Activated gamma-delta T cell treated with anti-CD3 and anti-CD28 coated beads, Interleukin-2, amount 50 U/mL, for 16 hours (primary cell): Measurements from ENCODE around the gene ROR2.
"Not testable (repeated sequence)": the region's sequence is repeated elsewhere in the genome, so short reads cannot be mapped to it uniquely, and the experiment has no call there.

Experiments used
- DNase-seq: peaks from one replicate; pipeline ENCODE4 v3.0.0-alpha.2; 2020; ENCODE audit warnings: low read depth

ROR2 gene

GRCh38 chr9:91564081-91564670 is 385.9 kb downstream of the ROR2 start:
- DNase-seq = no peak

DNA sequence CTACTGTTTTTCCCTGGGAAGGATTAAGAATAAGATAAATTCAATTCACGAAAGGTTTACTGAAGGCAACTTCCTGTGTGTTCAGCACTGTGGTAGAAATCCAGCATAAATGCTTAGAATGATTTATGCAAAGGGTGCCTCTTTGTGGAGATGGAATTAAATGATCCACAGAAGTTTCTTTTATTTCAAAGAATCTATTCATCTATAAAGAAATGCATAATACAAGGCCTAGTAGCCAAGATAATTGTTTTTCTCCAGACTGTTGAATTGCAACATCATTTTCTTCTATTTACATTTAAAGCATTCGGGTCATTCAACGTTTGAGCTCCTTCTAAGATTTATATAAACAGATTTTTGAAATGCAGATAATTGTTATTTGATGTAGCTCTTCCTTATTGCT is 387.6 kb downstream of the ROR2 start:
- DNase-seq = no peak

DNA sequence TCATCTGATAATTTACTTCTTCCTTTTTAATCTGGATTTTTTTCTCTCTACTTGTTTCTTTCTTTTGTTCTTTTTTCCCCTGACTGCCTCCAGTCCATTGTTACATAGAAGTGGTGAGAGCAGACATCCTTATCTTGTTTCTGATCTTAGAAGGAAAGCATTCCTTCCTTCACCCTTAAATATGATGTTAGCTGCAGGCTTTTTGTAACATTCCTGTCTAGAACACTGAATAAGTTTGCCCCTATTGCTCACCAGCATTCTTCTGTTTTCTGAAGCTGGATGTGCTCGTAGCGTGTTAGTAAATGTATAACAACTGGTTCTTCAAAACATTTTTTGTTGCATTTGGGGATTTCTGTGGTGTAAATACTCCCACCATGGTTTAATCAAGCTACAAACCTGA is 389.7 kb downstream of the ROR2 start:
- DNase-seq = no peak

GRCh38 chr9:91558879-91559278 is 391.1 kb downstream of the ROR2 start:
- DNase-seq = no peak

DNA sequence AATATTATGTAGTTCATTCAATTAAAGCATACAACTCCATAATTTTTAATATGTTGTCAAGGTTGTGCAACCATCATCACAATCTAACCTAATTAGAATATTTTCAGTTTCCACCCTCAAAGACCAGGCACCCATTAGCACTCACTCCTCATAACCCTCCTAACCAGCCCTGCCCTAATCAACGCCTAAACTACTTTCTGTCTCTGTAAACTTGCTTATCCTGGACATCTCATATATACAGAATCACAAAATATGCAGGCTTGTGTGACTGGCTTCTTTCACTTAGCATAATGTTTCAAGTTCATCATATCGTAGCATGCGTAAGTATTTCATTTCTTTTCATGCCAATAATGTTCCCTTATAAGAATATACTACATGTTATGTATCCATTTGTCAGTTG is 391.6 kb downstream of the ROR2 start:
- no peak for DNase-seq

DNA sequence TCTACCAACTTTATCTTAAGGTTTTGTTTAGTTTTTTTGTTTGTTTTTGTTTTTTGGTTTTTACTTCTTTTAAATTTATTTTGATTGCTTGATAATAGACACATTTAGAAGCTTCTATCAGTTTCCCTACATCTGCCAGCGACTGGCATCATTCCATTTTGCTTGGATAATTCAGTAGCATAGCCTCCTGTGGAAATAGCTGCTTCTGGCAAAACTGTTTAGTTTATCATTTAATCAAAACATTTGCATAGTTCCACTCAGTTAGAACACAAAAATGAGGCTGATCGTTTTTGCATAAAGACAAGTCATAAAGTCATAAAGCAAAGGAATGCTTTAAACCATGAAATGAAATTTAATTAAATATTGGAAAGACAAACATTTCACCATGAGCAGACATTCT is 392.7 kb downstream of the ROR2 start:
- no peak for DNase-seq

DNA sequence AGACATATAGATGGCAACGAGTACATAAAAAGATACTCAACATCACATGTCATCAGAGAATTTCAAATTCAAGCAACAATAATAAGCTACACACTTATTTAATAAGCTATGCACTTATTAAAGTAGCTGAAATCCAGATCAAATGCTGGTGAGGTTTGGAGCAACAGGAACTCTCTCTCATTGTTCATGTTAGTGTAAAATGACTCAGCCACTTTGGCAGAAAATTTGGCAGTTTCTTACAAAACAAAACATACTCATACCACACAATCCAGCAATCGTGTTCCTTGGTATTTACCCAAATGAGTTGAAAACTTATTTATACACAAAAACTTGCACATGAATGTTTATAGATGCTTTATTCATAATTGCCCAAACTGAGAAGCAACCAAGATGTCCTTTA is 394.9 kb downstream of the ROR2 start:
- no peak for DNase-seq

GRCh38 chr9:91549177-91549576 is 400.9 kb downstream of the ROR2 start:
- no peak for DNase-seq

DNA sequence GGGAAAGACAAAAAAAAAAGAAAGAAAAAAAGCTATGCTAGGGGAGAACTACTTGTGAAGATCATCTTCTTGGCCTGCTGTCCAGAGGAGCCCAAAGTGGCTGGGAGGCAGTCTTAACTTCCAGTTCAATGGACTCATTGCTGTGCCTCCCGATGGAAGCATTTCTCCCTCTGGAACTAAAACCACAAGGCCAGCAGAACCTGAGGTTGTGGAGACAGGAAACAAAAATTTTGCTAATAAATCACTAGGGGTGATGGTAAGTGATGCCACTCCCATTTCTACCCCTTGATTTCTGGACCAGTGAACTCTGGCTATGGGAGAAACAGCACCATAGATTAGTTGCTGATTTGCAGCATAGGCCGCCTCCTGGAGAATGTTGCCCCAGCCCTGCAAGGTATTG is 402.9 kb downstream of the ROR2 start:
- no peak for DNase-seq

DNA sequence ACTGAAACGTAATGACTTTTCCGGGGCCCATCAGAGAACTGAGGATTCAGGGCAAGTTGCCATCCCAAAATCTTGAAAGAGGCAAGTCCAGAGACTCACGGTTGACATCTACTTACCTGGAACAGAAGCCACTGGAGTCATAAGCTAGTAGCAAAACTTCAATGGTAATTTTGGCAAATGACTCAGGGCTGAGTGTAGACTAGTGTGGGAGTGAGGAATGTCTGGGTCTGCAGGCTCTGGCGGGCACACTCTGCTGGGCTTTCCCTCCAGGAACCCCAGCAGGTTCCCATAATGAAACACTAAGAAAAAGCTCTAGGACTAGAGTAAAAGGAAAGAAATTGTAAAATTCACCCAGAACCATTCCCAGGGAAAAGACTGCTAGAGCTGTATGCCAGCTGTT is 403.5 kb downstream of the ROR2 start:
- DNase-seq = no peak

DNA sequence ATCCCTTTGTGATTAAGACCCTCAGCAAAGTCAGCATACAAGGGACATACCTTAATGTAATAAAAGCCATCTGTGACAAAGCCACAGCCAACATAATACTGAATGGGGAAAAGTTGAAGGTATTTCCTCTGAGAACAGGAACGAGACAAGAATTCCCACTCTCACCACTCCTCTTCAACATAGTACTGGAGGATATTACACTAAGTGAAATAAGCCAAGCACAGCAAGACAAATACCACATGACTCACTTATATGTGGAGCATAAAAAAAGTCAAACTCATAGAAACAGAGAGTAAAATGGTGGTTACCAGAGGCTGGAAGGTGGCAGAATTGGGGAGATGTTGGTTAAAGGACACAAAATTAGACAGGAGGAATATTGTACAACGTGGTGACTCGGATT is 408.3 kb downstream of the ROR2 start:
- no peak for DNase-seq

GRCh38 chr9:91540506-91540905 is 409.5 kb downstream of the ROR2 start:
- not testable (repeated sequence) for DNase-seq

DNA sequence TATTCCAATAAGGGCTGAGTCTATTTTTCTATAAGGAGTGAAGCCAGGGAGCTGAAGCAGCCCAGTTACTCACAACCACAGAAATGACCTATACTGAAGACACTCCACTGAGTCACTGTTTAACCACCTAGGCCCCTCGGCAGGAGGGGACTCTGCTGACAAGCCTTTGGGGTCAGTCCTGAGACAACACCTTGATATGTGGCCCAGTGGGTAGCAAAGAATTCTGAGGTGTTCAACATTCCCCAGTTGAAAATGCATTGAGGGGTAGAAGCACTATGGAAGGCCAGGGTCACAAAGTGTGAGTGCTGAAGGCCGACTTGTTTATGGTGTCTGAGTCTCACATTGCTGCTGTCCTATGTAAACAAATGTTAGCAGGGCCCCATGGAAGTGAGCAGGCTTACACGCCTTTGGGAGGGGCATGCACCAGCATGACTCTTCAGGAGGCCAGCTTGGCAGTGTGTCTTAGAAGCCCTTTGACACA is 413.8 kb downstream of the ROR2 start:
- DNase-seq = no peak

GRCh38 chr9:91534374-91534773 is 415.7 kb downstream of the ROR2 start:
- no peak for DNase-seq

GRCh38 chr9:91533382-91533781 is 416.6 kb downstream of the ROR2 start:
- no peak for DNase-seq

DNA sequence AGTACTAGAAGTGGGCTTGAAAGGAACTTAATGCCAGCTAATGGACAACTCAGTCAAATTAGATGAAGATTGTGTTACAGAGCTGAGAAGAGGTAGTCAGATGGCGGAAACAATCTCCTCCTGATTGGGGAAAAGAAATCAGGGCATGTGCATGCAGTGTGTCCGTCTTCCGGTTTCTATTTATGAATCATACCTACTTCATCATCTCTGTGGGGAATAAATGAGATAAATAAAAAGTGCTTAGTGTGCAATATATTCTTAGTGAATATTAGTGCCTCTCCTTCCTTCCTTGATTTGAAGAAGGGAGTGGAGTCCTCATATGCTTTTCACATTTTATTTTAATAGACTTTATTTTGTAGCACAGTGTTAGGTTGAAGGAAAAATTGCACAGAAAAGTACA is 417.7 kb downstream of the ROR2 start:
- DNase-seq = no peak

DNA sequence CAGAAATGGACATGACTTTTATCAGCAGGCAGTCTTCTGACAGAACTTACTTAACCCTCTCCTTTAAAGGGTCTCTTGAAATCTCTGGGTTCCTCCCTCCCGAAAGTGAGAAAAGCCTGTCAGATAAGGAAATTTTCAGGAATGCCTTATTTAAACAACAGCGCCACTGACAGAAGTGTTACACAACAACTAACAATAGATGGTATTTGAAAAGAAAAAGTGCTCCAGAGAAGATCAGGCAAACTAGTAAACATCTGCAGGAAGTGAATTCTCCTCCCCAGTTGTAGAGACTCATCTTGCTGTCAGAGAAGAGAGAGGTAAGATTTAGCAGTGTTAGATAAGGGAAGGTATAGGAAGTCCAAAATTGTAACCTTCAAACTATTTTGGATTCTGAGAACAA is 419.2 kb downstream of the ROR2 start:
- no peak for DNase-seq

DNA sequence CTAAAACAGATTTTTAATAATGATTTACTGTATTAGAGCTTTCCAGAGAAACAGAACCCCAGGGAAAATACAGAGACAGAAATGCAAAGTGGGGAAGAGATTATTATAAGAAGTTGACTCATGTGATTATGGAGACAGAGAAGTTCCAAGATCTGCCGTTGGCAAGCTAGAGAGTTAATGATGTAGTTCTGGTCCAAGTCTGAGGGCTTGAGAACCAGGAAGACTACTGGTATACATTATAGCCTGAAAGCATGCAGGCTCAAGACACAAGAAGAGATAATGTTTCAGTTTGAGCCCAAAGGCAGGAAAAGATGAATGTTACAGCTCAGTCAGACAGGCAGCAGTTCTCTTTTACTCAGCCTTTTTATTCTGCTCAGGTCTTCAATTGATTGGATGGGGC is 427.5 kb downstream of the ROR2 start:
- DNase-seq = no peak

DNA sequence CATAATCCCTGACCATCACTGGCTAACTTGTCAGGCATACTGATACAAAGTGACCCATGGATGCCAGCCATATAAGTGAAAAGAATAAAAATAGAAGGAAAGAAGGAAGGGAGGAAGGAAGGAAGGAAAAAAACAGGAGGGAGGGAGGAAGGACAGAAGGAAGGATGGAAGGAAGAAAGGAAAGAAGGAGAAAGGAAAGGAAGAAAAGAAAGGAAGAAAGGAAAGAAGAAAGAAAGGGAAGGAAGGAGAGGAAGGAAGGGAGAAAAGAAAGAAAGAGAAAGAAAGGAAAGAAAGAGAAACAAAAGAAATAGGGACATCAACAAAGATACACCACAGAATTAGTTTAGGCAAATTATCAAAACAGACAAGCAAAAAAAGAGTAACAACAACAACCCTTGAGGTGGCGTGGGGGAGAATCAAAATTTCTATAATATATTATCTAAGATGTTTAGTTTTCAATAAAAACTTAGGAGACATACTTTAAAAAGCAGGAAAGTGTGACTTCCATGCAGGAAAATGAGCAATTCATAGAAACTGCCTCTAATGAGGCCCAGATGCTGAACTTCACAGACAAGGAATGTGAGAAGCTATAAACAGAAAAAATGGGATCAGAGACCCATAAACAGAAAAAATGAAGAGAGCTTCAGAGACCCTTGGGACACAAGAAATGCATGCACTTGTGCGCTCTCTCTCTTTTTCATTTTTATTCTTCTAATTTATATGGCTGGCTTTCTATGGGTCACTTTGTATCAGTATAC is 430.3 kb downstream of the ROR2 start:
- DNase-seq = no peak

DNA sequence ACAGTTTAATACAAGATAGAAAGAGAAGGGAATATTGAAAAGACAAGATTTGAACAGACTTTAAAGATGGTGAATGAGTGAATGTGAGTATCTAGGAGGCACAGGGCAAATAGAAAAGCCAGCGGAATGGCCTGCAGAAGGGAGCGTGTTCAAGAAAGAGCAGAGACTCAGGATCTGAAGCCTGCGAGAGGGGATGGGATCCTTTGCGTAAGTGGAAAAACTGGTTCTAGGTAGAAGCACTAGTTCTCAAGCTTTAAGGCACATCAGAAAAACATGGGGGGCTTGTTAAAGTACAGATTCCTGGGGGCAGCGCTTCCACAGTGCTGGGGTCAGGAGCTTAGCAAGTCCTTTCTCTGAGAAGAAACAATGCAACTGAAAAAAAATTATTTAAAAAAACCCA is 431.6 kb downstream of the ROR2 start:
- DNase-seq = no peak

GRCh38 chr9:91517801-91518200 is 432.2 kb downstream of the ROR2 start:
- no peak for DNase-seq

GRCh38 chr9:91517332-91517731 is 432.7 kb downstream of the ROR2 start:
- not testable (repeated sequence) for DNase-seq

DNA sequence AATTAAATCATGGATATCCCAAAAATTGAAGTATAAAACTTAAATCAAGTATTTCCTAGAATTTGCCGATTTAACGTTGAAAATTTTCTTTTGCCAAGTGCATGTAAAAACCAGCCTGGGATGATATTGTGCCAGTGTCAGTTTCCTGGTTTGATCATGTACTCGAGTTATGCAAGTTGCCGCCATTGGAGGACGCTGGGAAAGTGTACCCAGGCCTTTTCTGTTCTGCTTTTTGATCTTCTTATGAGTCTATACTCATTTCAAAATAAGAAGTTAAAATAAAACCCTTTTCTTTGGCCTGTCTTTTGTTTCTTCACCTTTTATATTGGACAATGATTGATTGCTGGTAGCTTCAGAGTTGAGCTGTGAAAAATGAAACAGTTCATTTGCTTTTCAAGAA is 433.3 kb downstream of the ROR2 start:
- no peak for DNase-seq

GRCh38 chr9:91516081-91516480 is 433.9 kb downstream of the ROR2 start:
- DNase-seq = no peak
